ENCODE results near the gene KIAA0513.
A peak's percentile ranks its signal among the peaks of the same experiment; 100 is the strongest.

The KIAA0513 gene

DNA sequence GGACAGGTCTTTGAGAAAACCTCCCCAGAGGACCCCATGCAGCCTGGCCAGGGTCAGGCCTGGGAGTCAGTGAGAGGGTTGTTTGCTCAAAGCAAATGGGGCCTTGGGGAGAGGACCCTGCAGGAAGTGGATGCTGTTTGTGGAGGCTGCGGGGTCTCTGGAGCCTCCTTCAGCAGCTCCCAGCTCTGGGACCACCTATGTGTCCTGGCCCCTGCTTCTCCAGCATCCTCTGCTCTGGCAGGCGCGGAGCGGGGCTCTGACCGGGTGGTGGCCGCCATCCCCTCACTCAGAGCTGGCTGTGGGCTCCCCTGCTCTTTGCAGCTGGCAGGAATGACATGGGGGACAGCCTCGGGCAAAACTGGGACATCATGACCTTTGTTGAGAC lies 114.5 kb downstream of the KIAA0513 start:
- DNase-seq, result no peak
- Histone ChIP-seq H3K27me3 (ENCODE audit: insufficient read depth, low read depth, severe bottlenecking) (no peaks in the 10 kb centered on the region), H3K36me3 (no peaks in the 10 kb centered on the region), H3K27ac (peak overlapping the region; percentile 65), H3K9me3 (ENCODE audit: severe bottlenecking) (no peaks in the 10 kb centered on the region), H3K4me3 (ENCODE audit: low read depth, low read length) (no peak overlapping the region)
- TF ChIP-seq, protein P1, sequence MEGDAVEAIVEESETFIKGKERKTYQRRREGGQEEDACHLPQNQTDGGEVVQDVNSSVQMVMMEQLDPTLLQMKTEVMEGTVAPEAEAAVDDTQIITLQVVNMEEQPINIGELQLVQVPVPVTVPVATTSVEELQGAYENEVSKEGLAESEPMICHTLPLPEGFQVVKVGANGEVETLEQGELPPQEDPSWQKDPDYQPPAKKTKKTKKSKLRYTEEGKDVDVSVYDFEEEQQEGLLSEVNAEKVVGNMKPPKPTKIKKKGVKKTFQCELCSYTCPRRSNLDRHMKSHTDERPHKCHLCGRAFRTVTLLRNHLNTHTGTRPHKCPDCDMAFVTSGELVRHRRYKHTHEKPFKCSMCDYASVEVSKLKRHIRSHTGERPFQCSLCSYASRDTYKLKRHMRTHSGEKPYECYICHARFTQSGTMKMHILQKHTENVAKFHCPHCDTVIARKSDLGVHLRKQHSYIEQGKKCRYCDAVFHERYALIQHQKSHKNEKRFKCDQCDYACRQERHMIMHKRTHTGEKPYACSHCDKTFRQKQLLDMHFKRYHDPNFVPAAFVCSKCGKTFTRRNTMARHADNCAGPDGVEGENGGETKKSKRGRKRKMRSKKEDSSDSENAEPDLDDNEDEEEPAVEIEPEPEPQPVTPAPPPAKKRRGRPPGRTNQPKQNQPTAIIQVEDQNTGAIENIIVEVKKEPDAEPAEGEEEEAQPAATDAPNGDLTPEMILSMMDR (IDR thresholded peaks at IDR 0.05; ENCODE audit: low read depth, low read length), result no peak

DNA sequence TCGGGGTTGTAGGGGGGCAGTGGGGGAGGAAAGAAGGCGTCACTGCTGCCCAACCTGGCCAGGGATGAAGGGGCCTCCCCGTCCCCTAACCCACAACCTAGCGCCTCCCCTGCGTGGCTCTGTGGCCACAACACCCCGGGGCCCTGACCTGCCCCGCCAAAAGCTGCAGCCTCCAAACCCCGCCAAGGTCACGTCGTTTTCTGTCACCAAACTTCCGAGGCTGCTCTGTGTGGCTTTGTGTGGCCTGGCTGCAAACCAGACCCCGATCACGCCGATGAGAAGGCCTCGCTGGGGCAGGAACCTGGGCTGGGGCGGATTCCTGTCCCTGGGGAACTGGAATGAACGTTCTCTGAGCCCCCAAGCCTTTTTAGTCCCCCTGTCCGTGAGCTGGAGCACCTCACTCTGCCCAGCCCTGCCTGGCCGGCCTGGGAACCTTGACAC lies 115.2 kb downstream of the KIAA0513 start:
- no peaks in the 10 kb centered on the region for H3K9me3 ChIP-seq (ENCODE audit: severe bottlenecking)
- H3K27ac ChIP-seq, result no peak overlapping the region
- TF ChIP-seq, protein P1 (IDR thresholded peaks at IDR 0.05; ENCODE audit: low read depth, low read length), result no peak
- H3K4me3 ChIP-seq (ENCODE audit: low read depth, low read length), result no peak overlapping the region
- no peaks in the 10 kb centered on the region for H3K27me3 ChIP-seq (ENCODE audit: insufficient read depth, low read depth, severe bottlenecking)
- no peak for DNase-seq
- no peaks in the 10 kb centered on the region for H3K36me3 ChIP-seq

All from WERI-Rb-1 (cell line).